HepG2 (cell line): Measurements from ENCODE around the gene OR2K2.

Experiments
- ERF ChIP-seq: IDR thresholded peaks from 2 replicates; pipeline ENCODE4 v1.6.1; 2018; ENCODE audit warnings: missing biosample characterization, missing genetic modification reagents
- ZNF101 ChIP-seq: sonication (generic); formaldehyde crosslinking; IDR thresholded peaks from 2 replicates; pipeline ENCODE4 v1.4.0; 2020; ENCODE audit warnings: mild to moderate bottlenecking, low read depth, missing genetic modification reagents, borderline replicate concordance

- no peak for TF ChIP-seq ZNF101 (CRISPR knock-in tag)
- no peak for TF ChIP-seq ERF (CRISPR knock-in tag)
Measured at GRCh38 chr9:111282845-111283244, 47.2 kb downstream of the OR2K2 start.
